Lung (tissue), 12 donors: ENCODE measurements around the gene NTRK3. TPM values are rescaled to one million over a fixed set of nuclear protein-coding genes. Genes with fewer than 3 reads are reported as not detected.

Source experiments
- ATAC-seq: fragments of 200-7000 bp; cut with Tn5 transposase; one replicate; pipeline ENCODE4 v1.9.1; 2020; ENCODE audit warnings: moderate number of reproducible peaks; ENCODE audit not compliant: insufficient read depth, low FRiP score
- DNase-seq, 3 donors: peaks; one replicate each; pipeline ENCODE4 v3.0.0-alpha.2; 2013 to 2017
- H3K27ac ChIP-seq, 2 donors: one replicate each; pipeline ENCODE4 v1.5.1; 2013; ENCODE audit warnings: mild to moderate bottlenecking in 2 of 2, moderate library complexity in 2 of 2, control low read depth in 1 of 2, inconsistent platforms in 1 of 2, low read depth in 1 of 2, low read length in 1 of 2
- H3K27me3 ChIP-seq, 3 donors: one replicate each; pipeline ENCODE4 v1.5.1; 2013; ENCODE audit warnings: low read length in 2 of 3; ENCODE audit not compliant: control insufficient read depth in 3 of 3, insufficient read depth in 3 of 3
- H3K36me3 ChIP-seq, 4 donors: one replicate each; pipeline ENCODE4 v1.5.1; 2013; ENCODE audit warnings: low read length in 4 of 4, mild to moderate bottlenecking in 1 of 4, moderate library complexity in 1 of 4; ENCODE audit not compliant: control insufficient read depth in 4 of 4, insufficient read depth in 4 of 4
- H3K4me1 ChIP-seq, 5 donors: one replicate each; pipeline ENCODE4 v1.5.1; 2013; ENCODE audit warnings: low read length in 5 of 5, mild to moderate bottlenecking in 2 of 5, moderate library complexity in 1 of 5; ENCODE audit not compliant: control insufficient read depth in 5 of 5, insufficient read depth in 5 of 5
- H3K4me3 ChIP-seq: one replicate; pipeline ENCODE4 v1.5.1; 2013; ENCODE audit warnings: mild to moderate bottlenecking, control low read depth, moderate library complexity
- H3K9ac ChIP-seq, 2 donors: one replicate each; pipeline ENCODE4 v1.5.1; 2013; ENCODE audit warnings: low read length in 2 of 2, control low read depth in 1 of 2; ENCODE audit not compliant: insufficient read depth in 1 of 2
- H3K9me3 ChIP-seq, 4 donors: one replicate each; pipeline ENCODE4 v1.5.1; 2013; ENCODE audit warnings: low read length in 3 of 4, mild to moderate bottlenecking in 1 of 4, moderate library complexity in 1 of 4; ENCODE audit not compliant: control insufficient read depth in 4 of 4, insufficient read depth in 3 of 4
- WGBS, 2 donors: extraction: QIAGEN DNeasy Blood & Tissue Kit; methylation state at CpG; one replicate each; pipeline ENCODE4 v1.1.7; 2013; 5-methylcytosine and 5-hydroxymethylcytosine counted together
- polyA plus RNA-seq, 2 donors: library from polyadenylated mRNA; stranded (reverse); fragments of 200-250 nt; gene quantifications; one replicate each; pipeline ENCODE4 v1.2.1, GENCODE V29; 2013
- total RNA-seq, 2 donors: library from RNA; depleted of rRNA in 1 of 2; stranded (reverse); fragments of >200 nt in 1 of 2; gene quantifications; one replicate each; pipeline ENCODE4 v1.2.1, GENCODE V29; 2014 to 2021
- TF ChIP-seq, protein P1 (sequence below): IDR thresholded peaks from 2 replicates; pipeline ENCODE4 v1.5.1; 2012; ENCODE audit warnings: mild to moderate bottlenecking; ENCODE audit errors: control extremely low read depth, extremely low read depth
- donor health status: control.
- donor health status: control.
- donor health status: Bipolar disorder and iron deficiency.
- donor health status: healthy.
- donor health status: DM: yes; HTN: yes; CAD: no.

Gene NTRK3
- total and polyA plus RNA-seq, 4 donors: 0.44 to 11.0 (median 4.2) TPM

DNA sequence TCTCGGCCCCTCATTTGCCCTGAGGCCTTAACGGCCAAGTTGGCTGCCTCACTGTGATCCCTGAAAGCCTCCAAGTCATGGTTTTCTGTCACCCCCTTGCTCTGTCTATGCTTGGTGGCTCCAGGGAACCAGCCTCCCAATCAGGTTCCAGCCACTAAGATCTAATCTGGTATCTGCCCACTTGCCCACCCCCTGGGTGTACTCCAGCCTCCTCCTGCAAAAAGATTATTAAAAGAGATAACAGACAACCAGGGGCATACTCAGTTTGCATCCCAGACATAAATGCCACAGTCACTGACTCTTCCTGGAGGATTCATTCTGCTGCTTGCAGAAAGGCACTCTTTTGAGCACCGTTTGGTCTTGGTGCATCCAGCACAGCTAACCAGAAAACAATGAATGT lies 103.9 kb downstream of the NTRK3 start:
- Histone ChIP-seq H3K27ac (no peak overlapping the region), H3K9me3 (peaks cover 0 to 5% (median 0%) of the 10 kb centered on the region in 4 donors)
- no peak for ATAC-seq

DNA sequence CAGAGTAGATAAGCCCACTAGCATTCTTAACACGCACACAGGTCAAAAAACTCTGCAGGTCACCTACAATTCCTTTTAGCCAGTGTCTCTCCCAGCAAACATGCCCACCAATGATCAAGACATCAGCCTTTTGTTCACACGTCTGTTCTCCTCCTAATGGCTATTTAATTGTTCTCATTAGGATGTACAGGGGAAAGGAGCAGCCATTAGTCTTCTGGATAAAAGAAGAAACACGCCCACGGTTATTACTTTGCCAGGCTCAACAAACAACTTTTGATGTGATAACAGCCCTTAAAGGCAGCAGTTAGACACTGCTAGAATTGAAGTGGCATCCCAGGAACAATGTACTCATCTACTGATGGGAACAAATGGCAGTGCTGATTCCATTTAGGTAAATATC lies 108.8 kb downstream of the NTRK3 start:
- Histone ChIP-seq H3K4me1 (no peaks in the 10 kb centered on the region), H3K36me3 (no peaks in the 10 kb centered on the region), H3K9ac (no peak overlapping the region), H3K4me3 (no peak overlapping the region), H3K27ac (no peak overlapping the region), H3K9me3 (peaks cover 0 to 4% (median 2%) of the 10 kb centered on the region in 4 donors), H3K27me3 (peaks cover 0 to 3% (median 2%) of the 10 kb centered on the region in 3 donors)
- 56 to 68% methylated on average over 4 of the region's 4 CpGs for WGBS, 2 donors
- ATAC-seq: no peak
- TF ChIP-seq, protein P1, sequence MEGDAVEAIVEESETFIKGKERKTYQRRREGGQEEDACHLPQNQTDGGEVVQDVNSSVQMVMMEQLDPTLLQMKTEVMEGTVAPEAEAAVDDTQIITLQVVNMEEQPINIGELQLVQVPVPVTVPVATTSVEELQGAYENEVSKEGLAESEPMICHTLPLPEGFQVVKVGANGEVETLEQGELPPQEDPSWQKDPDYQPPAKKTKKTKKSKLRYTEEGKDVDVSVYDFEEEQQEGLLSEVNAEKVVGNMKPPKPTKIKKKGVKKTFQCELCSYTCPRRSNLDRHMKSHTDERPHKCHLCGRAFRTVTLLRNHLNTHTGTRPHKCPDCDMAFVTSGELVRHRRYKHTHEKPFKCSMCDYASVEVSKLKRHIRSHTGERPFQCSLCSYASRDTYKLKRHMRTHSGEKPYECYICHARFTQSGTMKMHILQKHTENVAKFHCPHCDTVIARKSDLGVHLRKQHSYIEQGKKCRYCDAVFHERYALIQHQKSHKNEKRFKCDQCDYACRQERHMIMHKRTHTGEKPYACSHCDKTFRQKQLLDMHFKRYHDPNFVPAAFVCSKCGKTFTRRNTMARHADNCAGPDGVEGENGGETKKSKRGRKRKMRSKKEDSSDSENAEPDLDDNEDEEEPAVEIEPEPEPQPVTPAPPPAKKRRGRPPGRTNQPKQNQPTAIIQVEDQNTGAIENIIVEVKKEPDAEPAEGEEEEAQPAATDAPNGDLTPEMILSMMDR: no peak
- no peak for DNase-seq

More for the DNA sequence above, 103.9 kb downstream of the NTRK3 start:
- Histone ChIP-seq H3K36me3 (no peaks in the 10 kb centered on the region), H3K4me3 (no peak overlapping the region), H3K27me3 (peaks cover 0 to 3% (median 2%) of the 10 kb centered on the region in 3 donors), H3K9ac (no peak overlapping the region), H3K4me1 (peaks cover 0 to 2% (median 0%) of the 10 kb centered on the region in 5 donors)
- 55 to 70% methylated on average over 3 of the region's 3 CpGs for WGBS, 2 donors
- TF ChIP-seq, protein P1: no peak
- no peak for DNase-seq

GRCh38 chr15:88144921-88145653 lies 111.5 kb downstream of the NTRK3 start:
- DNase-seq: no peak
- WGBS, 2 donors: 82 to 83% methylated on average over 7 of the region's 7 CpGs
- ATAC-seq: no peak
- H3K9ac ChIP-seq: no peak overlapping the region
- no peak overlapping the region for H3K4me3 ChIP-seq
- H3K9me3 ChIP-seq: peaks cover 0 to 4% (median 2%) of the 10 kb centered on the region in 4 donors
- no peak overlapping the region for H3K27ac ChIP-seq
- TF ChIP-seq, protein P1: no peak
- peaks cover 0 to 2% (median 0%) of the 10 kb centered on the region in 3 donors for H3K27me3 ChIP-seq
- H3K36me3 ChIP-seq: no peaks in the 10 kb centered on the region
- H3K4me1 ChIP-seq: no peaks in the 10 kb centered on the region
